Measurements from ENCODE around the gene POU4F2.

POU4F2 gene

GRCh38 chr4:146638786-146639505 lies at the start of gene POU4F2:
Gene POU4F2, plus strand, starts transcription at chr4:146638893. Its CDS starts 248 bp downstream, at chr4:146639141.
- DNase-seq: no peak

DNA sequence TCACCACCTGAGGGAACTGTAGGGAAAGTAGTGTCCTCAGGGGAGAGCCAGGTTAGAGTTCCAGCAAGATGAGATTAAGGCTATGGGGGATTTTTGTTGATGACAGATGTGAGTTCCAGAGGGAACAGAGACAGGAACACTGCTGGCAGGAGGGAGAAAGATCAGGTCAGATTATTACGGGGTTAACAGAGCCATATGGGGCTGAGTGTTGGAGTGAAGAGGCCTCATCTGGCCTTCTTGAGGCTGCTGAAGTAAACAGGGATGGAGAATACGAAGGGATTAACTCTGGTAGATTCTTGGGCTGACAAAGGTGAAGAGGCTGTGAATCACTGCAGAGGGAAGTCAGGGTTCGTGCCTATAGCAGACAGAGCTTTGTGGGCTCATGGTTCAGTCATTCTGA lies 47.9 kb upstream of the POU4F2 start:
- no peak for DNase-seq

- no peak for DNase-seq
Observed at GRCh38 chr4:146592019-146592418, 46.7 kb upstream of the POU4F2 start.

DNA sequence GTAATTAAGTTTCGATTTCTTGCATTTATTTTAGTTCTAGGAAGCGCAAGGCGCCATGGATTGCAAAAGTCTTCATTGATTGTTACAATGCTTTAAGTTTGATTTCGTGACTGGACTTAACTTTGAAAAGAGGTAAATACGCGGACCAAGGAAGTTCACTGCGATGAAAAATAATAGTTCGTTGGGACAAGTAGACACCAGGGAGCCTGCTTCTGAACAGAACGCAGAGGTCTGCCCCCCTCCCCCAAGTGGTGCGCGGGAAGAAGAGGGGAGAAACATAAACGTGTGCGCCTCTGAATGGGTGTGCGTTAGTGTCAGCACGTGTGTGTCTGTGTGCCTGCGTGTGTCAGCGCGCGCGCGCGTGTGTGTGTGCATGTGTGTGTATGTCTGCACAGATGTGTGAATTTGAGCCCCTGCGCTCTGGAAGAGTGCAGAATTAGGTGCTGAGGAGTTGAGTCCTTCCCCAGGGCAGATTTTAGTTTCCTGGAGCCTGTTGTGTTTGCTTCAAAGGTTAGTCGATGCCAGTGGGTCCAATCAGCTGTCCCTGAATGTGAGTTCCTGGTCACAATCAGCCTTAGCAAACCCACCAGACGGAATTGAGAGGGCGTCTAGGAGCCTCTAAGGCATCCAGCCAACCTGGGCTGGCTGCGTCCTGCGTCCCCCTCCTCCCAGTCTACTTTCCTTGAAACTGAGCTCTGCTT lies 5.8 kb upstream of the POU4F2 start:
- DNase-seq: no peak

- no peak for DNase-seq
Observed at GRCh38 chr4:146633471-146633800, 5.3 kb upstream of the POU4F2 start.

- no peak for DNase-seq
Observed at GRCh38 chr4:146634825-146635224, 3.9 kb upstream of the POU4F2 start.

DNA sequence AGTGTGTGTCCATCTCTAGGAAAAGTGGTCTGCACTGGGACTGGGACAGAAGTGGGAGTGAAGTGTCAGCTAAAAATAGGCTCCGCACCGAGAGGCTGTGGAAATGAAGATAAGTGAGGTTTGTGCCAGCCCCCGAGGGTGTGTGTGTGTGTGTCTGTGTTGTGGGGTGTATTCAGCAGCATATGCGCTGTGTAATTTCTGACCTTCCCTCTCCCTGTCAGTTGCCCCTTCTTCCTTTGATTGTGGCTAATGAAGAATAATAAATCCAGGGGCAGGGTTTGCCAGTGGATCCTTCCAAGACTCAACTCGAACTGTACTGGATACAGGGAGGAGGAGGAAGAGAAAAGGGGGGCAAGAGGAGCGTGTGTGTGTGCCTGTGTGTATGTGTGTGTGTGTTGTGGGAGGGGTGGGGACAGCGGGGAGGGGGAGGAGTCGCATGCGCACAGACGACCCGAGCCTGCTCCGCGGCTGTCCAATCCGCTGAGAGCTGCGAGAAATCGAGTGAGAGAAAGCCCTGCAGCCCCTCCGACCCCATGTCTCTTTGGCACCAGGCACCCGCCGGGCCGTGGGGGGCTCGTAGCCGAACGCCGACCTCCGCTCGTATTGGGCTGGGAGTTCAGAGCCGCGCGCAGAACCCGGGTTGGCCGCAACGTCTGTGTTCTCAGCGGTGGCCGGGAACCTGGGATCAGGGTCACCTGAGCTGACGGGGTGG lies 916 bp upstream of the POU4F2 start:
- no peak for DNase-seq

- no peak for DNase-seq
Observed at GRCh38 chr4:146638333-146638785, 334 bp upstream of the POU4F2 start.

DNA sequence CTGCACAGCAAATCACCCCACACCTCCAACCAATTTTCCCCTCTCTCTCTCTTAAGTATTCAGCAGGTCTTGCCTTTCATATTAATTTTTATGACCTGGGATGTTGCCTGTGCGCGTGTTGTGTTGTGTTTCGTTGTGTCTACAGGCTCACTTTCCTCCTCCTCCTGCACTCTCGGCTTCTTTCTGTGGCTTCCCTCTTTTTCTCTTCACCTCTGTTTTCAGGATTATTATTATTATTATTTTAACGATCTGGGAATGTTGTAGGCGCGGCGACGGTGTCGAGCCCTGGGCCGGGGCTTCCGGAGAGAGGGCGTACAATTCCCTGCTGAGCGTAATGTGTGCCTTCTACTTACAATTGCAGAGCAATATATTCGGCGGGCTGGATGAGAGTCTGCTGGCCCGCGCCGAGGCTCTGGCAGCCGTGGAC lies 826 bp downstream of the POU4F2 start:
- DNase-seq: no peak

DNA sequence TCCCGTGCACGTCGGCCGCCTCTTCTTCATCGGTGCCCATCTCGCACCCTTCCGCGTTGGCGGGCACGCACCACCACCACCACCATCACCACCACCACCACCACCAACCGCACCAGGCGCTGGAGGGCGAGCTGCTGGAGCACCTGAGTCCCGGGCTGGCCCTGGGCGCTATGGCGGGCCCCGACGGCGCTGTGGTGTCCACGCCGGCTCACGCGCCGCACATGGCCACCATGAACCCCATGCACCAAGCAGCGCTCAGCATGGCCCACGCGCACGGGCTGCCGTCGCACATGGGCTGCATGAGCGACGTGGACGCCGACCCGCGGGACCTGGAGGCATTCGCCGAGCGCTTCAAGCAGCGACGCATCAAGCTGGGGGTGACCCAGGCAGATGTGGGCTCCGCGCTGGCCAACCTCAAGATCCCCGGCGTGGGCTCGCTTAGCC lies 1.4 kb downstream of the POU4F2 start:
- DNase-seq: no peak

GRCh38 chr4:146640465-146641061 lies 1.9 kb downstream of the POU4F2 start:
- DNase-seq: no peak

GRCh38 chr4:146641762-146642161 lies 3.1 kb downstream of the POU4F2 start:
- no peak for DNase-seq

- no peak for DNase-seq
Observed at GRCh38 chr4:146643812-146644401, 5.2 kb downstream of the POU4F2 start.

- no peak for DNase-seq
Observed at GRCh38 chr4:146645921-146646320, 7.2 kb downstream of the POU4F2 start.

DNA sequence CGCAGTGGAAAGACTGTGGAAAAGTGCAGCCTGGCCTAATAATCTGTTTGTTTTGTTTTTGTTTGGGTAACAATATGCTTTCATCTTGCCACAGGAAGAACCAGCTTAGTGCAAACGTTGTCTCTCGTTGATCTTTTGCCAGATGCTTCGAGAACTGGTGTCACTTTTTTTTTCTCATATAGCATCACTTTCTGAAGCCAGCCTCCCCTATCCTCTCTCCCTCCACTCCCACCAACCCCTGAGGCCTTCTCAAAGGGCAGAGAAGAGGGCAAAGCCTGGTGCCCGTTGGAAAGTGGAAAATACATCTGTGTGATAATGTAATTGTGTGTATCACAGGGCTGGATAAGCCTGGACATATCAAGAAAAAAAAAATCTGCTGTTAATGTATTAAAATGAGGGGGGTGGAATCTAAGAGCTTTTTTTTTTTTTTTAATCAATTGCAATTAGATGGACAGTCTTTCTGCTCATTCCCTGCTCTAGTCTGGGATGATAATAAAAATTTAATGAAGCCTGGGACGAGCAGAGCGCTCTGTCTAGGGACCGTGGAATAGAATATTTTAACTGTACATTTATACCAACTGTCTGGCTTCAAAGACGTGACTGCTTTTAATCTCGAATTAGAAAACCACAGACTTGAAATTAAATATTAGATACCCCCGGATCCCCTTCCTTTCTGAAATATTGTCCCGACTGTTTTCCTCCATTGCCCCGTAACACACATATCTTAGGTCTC lies 8.1 kb downstream of the POU4F2 start:
- no peak for DNase-seq

- no peak for DNase-seq
Observed at GRCh38 chr4:146647615-146648460, 9.1 kb downstream of the POU4F2 start.

GRCh38 chr4:146648461-146648783 lies 9.7 kb downstream of the POU4F2 start:
- DNase-seq: no peak

DNA sequence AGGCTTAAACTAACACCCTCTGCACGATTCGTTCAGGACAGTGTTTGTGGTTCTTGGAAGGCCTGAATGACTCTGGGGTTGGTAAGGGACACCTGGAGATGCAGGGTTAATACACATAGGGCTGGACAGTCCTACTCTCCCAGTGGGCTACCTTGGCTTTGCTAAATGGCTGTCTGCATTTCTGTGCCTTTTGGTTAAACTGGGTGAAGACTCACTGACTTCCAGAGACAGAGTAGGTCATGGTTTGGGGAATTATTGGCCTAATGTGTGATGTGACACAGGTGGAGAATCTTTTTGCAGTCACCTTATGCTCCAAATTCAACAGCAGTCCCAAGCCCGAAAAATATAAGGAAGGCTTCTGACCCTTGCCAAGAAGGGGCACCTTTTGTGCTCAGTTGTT lies 10.5 kb downstream of the POU4F2 start:
- no peak for DNase-seq

GRCh38 chr4:146650034-146650433 lies 11.3 kb downstream of the POU4F2 start:
- no peak for DNase-seq

GRCh38 chr4:146654687-146655520 lies 16.2 kb downstream of the POU4F2 start:
- DNase-seq: no peak

GRCh38 chr4:146655521-146655856 lies 16.8 kb downstream of the POU4F2 start:
- no peak for DNase-seq
